Measurements from ENCODE around the gene CAPN3.

CAPN3 gene

GRCh38 chr15:42378011-42378410 lies 18.7 kb downstream of the CAPN3 start:
- CTCF ChIA-PET = interaction anchor here (2.8 kb wide), 1 partner anchor 8 kb away, joined by 13 read pairs; no protein-coding TSS in a partner anchor
- no peak for DNase-seq (ENCODE audit: extremely low spot score)

DNA sequence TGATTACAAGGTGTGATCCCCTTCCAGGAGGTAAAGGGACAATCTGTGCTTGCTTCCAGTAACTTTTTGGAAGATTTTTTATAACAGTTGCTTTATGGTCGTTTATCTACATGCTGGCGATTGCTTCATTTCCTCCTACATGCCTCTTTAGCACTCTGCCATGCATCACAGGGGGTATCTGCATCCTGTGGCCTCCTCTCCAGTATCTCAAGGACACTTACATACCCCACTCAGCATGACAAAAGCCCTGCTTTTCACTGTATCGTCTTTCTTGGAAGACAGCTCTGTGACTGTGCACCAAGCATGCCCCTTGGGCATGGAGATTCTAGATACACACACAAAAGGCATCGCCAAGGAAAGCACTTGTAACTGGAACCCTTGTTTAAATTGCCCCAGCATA lies 25.3 kb downstream of the CAPN3 start:
- DNase-seq (ENCODE audit: extremely low spot score) = no peak
- ChIA-PET CTCF (interaction anchor here (0.8 to 2.9 kb wide), 14 partner anchors 7 to 148 kb away, joined by 3 to 13 read pairs (median 3); no protein-coding TSS in a partner anchor), POLR2A (no interaction called here)
- no peak for TF ChIP-seq CTCF (IDR thresholded peaks at IDR 0.05; ENCODE audit: control extremely low read depth, extremely low read depth, low read depth, missing control alignments)

More at GRCh38 chr15:42378011-42378410, 18.7 kb downstream of the CAPN3 start:
- POLR2A ChIA-PET = no interaction called here
- TF ChIP-seq CTCF (IDR thresholded peaks at IDR 0.05; ENCODE audit: control extremely low read depth, extremely low read depth, low read depth, missing control alignments) = no peak

GRCh38 chr15:42385206-42385979 lies 26.1 kb downstream of the CAPN3 start:
- CTCF ChIA-PET = interaction anchor here (0.5 to 2.9 kb wide), 19 partner anchors 8 to 295 kb away, joined by 3 to 13 read pairs (median 3); no protein-coding TSS in a partner anchor
- peak; percentile 54 for DNase-seq (ENCODE audit: extremely low spot score)
- TF ChIP-seq CTCF (IDR thresholded peaks at IDR 0.05; ENCODE audit: control extremely low read depth, extremely low read depth, low read depth, missing control alignments) = peak; percentile 64
- POLR2A ChIA-PET = no interaction called here

DNA sequence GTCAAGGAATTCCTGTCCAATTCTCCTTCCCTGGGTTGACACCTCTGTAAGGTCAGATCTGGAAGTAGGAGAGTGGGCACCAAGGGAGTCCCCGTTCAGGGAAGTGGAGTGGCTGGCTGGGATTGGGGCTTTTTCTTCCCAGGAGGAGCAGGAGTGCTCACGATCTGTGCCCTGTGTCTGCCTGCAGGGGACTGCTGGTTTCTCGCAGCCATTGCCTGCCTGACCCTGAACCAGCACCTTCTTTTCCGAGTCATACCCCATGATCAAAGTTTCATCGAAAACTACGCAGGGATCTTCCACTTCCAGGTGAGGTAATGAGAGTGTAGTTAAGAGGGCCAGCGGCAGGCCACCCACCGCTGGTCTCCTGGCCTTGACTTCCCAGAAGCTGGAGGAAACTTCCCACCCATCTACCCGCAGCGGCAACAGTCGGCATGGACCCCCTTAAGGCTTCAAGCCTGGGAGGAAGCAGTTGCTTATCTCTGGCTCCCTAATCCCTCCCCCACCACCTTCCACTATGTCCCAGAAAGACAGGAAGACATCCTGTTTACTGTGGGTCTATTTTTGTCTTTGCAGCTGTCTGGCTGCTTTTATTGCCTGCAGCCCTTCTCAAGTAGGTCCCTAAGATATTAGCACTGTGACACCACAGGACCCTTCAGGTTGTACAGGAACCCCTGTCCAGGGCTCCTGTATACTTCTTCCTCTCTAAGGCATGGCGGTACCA lies 26.8 kb downstream of the CAPN3 start:
- POLR2A ChIA-PET = no interaction called here
- CTCF ChIA-PET = interaction anchor here (0.8 to 2.9 kb wide), 10 partner anchors 9 to 35 kb away, joined by 3 to 13 read pairs (median 4); no protein-coding TSS in a partner anchor

DNA sequence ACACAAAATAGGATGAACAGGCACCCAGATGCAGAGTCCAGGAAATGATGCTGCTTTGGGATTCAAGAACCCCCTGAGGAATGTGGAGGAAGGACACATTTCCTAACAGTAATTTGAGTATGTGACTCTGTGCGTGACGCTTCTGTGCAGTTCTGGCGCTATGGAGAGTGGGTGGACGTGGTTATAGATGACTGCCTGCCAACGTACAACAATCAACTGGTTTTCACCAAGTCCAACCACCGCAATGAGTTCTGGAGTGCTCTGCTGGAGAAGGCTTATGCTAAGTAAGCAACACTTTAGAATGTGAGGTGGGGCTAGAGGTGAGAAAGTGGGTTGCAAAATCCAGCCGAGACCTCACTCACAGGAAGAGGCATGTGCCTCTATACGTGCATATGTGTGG lies 28.3 kb downstream of the CAPN3 start:
- ChIA-PET CTCF (interaction anchor here (0.9 to 1.6 kb wide), 5 partner anchors 10 to 283 kb away, joined by 3 to 6 read pairs (median 3); no protein-coding TSS in a partner anchor), POLR2A (no interaction called here)
- no peak for TF ChIP-seq CTCF (IDR thresholded peaks at IDR 0.05; ENCODE audit: control extremely low read depth, extremely low read depth, low read depth, missing control alignments)
- DNase-seq (ENCODE audit: extremely low spot score) = no peak

More for the DNA sequence above, 26.8 kb downstream of the CAPN3 start:
- no peak for DNase-seq (ENCODE audit: extremely low spot score)
- TF ChIP-seq CTCF (IDR thresholded peaks at IDR 0.05; ENCODE audit: control extremely low read depth, extremely low read depth, low read depth, missing control alignments) = no peak

DNA sequence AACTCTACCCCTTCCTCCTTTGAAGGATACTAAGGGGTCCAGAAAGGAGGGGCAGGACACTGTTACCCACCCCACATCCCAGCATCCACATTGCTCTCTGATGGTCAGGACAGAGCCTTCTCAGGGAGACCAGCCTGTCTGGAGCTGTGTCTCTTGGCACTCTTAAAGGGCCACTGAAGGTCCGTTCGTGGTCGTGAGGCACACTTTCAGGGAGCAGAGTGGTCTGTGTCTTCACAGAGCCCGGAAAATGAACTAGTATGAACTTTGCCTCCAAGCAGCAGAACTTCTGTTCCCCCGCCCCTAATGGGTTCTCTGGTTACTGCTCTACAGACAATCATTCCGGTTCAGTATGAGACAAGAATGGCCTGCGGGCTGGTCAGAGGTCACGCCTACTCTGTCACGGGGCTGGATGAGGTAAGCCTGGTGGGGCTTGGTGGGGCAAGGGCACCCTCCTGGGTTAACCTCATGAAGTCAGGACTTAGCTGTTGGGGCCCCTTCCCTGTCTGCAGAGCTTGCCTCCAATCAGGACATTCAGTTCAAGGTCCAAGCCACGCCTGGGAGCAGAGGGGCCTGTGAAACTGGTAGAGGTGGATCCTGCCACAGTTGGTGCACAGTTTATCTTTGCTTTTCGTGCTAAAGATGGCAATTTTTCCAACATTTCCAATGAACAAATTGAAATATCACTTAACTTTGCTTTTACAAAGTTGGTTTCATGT lies 33.2 kb downstream of the CAPN3 start:
- TF ChIP-seq CTCF (IDR thresholded peaks at IDR 0.05; ENCODE audit: control extremely low read depth, extremely low read depth, low read depth, missing control alignments) = no peak
- DNase-seq (ENCODE audit: extremely low spot score) = no peak
- ChIA-PET POLR2A (interaction anchor here (0.5 kb wide), 1 partner anchor 17 kb away, joined by 3 read pairs; no protein-coding TSS in a partner anchor), CTCF (no interaction called here)
